ENCODE measurements around the gene CD8A.

CD8A gene

GRCh38 chr2:86768189-86768949 is 22.3 kb downstream of the CD8A start:
- H4K20me1 ChIP-seq (ENCODE audit: insufficient read depth, low read length) = peaks cover 22% of the 10 kb centered on the region
- no peaks in the 10 kb centered on the region for H3K27me3 ChIP-seq (ENCODE audit: low read depth, low read length)
- no peak overlapping the region for H3K27ac ChIP-seq (ENCODE audit: low read length)
- no peak overlapping the region for H3K9ac ChIP-seq (ENCODE audit: low read length)
- no peak overlapping the region for H3K4me3 ChIP-seq (ENCODE audit: low read length)
- no peaks in the 10 kb centered on the region for H3K4me1 ChIP-seq (ENCODE audit: low read length)
- H3K79me2 ChIP-seq (ENCODE audit: low read length) = no peaks in the 10 kb centered on the region; the same call in none of the 2 replicates
- no peak overlapping the region for H2AFZ ChIP-seq (ENCODE audit: low read depth, low read length)
- H3K4me2 ChIP-seq (ENCODE audit: low read length) = no peak overlapping the region
- H3K9me3 ChIP-seq (ENCODE audit: insufficient read depth, low read length) = no peaks in the 10 kb centered on the region
- H3K36me3 ChIP-seq (replicated peaks; ENCODE audit: low read depth, low read length) = peaks cover 27% of the 10 kb centered on the region
- TF ChIP-seq EZH2phosphoT487 (IDR thresholded peaks at IDR 0.05; ENCODE audit: low read depth) (no peak), CTCF (IDR thresholded peaks at IDR 0.05; ENCODE audit: low read depth, low read length) (no peak)

DNA sequence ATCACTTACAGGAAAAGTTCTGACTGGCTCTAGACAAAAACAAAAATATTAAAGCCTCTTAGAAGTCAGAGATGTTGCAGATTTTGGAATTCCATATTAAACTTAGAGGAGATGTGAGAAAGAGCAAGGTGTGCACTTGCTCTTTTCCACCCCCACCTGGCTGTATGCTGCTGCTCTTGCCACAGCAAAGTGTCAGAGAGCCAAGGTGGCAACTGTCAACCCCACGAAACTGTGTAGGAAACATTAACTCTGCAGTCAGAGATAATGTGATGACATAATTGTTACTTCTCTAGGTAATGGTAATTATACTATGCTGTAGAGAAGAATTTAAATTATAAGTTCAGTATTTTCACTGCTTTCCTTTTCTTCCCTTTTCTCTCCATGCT is 25.4 kb downstream of the CD8A start:
- H3K4me3 ChIP-seq (ENCODE audit: low read length) = no peak overlapping the region
- no peaks in the 10 kb centered on the region for H3K9me3 ChIP-seq (ENCODE audit: insufficient read depth, low read length)
- no peaks in the 10 kb centered on the region for H3K4me1 ChIP-seq (ENCODE audit: low read length)
- H3K36me3 ChIP-seq (replicated peaks; ENCODE audit: low read depth, low read length) = peaks cover 15% of the 10 kb centered on the region
- no peak overlapping the region for H3K27ac ChIP-seq (ENCODE audit: low read length)
- peaks cover 11% of the 10 kb centered on the region for H3K79me2 ChIP-seq (ENCODE audit: low read length)
- peaks cover 23% of the 10 kb centered on the region for H4K20me1 ChIP-seq (ENCODE audit: insufficient read depth, low read length)
- H2AFZ ChIP-seq (ENCODE audit: low read depth, low read length) = no peak overlapping the region
- TF ChIP-seq CTCF (IDR thresholded peaks at IDR 0.05; ENCODE audit: low read depth, low read length) (no peak), EZH2phosphoT487 (IDR thresholded peaks at IDR 0.05; ENCODE audit: low read depth) (no peak)
- H3K27me3 ChIP-seq (ENCODE audit: low read depth, low read length) = no peaks in the 10 kb centered on the region
- H3K9ac ChIP-seq (ENCODE audit: low read length) = no peak overlapping the region
- H3K4me2 ChIP-seq (ENCODE audit: low read length) = no peak overlapping the region

DNA sequence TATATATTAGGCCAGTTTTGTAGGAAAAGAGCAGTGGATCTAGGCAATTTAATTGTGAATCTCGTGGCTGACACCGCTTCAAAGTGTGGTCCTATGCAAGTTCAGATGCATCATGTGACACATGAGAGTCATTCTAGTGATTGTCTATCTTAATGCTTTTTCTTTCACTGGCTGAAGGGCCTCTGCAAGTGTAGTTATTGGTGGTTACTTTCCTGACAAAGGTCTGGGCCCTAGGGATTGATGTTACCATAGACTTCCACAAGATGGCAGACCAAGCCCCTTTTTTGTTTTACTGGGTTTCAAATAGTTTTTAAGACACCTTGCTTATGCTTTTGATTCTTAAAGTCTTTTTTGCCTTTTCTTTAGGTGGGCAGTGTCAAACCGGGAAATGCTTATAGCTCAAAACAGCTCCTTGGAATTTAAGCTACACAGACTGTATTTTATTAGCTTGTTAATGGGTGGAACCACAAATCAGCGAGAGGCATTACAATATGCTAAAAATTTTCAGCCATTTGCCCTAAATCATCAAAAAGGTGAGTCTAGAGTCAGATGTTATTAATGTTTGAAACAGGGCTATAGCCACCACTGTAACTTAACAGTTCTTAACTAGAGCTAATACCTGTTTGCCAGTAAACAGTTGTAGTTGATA is 25.9 kb downstream of the CD8A start:
- Histone ChIP-seq H3K9ac (ENCODE audit: low read length) (no peak overlapping the region), H3K79me2 (ENCODE audit: low read length) (peaks cover 11% of the 10 kb centered on the region), H3K4me2 (ENCODE audit: low read length) (no peak overlapping the region), H3K4me1 (ENCODE audit: low read length) (no peaks in the 10 kb centered on the region), H3K4me3 (ENCODE audit: low read length) (no peak overlapping the region), H3K9me3 (ENCODE audit: insufficient read depth, low read length) (no peaks in the 10 kb centered on the region), H3K27ac (ENCODE audit: low read length) (no peak overlapping the region), H2AFZ (ENCODE audit: low read depth, low read length) (no peak overlapping the region), H3K36me3 (replicated peaks; ENCODE audit: low read depth, low read length) (peaks cover 14% of the 10 kb centered on the region), H4K20me1 (ENCODE audit: insufficient read depth, low read length) (peaks cover 23% of the 10 kb centered on the region), H3K27me3 (ENCODE audit: low read depth, low read length) (no peaks in the 10 kb centered on the region)
- TF ChIP-seq EZH2phosphoT487 (IDR thresholded peaks at IDR 0.05; ENCODE audit: low read depth) = no peak
- TF ChIP-seq CTCF (IDR thresholded peaks at IDR 0.05; ENCODE audit: low read depth, low read length) = peak; percentile 77

DNA sequence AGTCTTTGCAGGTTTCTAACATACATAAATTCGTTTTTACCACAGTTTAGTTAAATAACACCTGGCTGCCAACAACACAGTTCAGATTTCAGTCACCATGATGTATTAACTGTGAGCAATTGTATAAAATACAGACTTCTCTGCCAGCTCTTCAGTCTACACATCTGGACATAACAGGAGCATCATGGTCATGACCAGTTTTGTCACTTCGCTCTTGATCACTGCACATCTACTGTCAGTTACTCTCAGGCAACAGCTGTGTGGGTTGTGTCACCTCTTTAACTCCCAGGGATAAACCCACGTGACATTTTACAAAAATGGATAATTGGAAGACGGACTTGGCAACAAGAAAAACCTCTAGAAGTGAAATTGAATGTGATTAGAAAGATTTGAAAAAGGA is 30.3 kb downstream of the CD8A start:
- H4K20me1 ChIP-seq (ENCODE audit: insufficient read depth, low read length) = peaks cover 34% of the 10 kb centered on the region
- H3K27ac ChIP-seq (ENCODE audit: low read length) = no peak overlapping the region
- no peaks in the 10 kb centered on the region for H3K27me3 ChIP-seq (ENCODE audit: low read depth, low read length)
- no peak for TF ChIP-seq CTCF (IDR thresholded peaks at IDR 0.05; ENCODE audit: low read depth, low read length)
- no peak for TF ChIP-seq EZH2phosphoT487 (IDR thresholded peaks at IDR 0.05; ENCODE audit: low read depth)
- no peak overlapping the region for H2AFZ ChIP-seq (ENCODE audit: low read depth, low read length)
- peaks cover 12% of the 10 kb centered on the region for H3K36me3 ChIP-seq (replicated peaks; ENCODE audit: low read depth, low read length)
- peaks cover 26% of the 10 kb centered on the region for H3K79me2 ChIP-seq (ENCODE audit: low read length)
- H3K9ac ChIP-seq (ENCODE audit: low read length) = no peak overlapping the region
- no peaks in the 10 kb centered on the region for H3K4me1 ChIP-seq (ENCODE audit: low read length)
- no peak overlapping the region for H3K4me3 ChIP-seq (ENCODE audit: low read length)
- no peak overlapping the region for H3K4me2 ChIP-seq (ENCODE audit: low read length)
- no peaks in the 10 kb centered on the region for H3K9me3 ChIP-seq (ENCODE audit: insufficient read depth, low read length)
